Fibroblast of skin of left biceps (primary cell): ENCODE measurements around the gene TFG.

Experiments
- DNase-seq, 2 experiments: peaks; one replicate each; pipeline ENCODE4 v3.0.0-alpha.2; 2013; ENCODE audit warnings: low read depth in 2 of 2

The TFG gene

DNA sequence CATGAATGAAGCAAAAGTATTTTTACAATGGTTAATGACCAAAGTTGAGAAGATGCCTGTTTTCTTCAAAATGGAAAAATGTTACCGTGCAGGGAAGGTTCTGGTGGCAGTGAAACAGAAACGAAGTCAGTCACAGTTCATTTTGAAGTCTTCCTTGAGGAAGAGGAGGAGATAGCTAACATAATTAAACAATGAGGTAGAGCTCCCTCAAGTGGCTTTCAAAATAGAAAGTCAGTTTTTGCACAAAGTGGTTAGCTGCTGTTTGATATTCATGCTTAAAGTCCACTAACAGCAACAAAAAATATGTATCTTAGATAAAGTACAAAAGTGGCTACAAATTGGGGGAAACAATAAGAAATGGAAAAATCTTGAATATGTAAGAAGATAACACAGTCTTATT lies 87.3 kb downstream of the TFG start:
- no peak for DNase-seq

DNA sequence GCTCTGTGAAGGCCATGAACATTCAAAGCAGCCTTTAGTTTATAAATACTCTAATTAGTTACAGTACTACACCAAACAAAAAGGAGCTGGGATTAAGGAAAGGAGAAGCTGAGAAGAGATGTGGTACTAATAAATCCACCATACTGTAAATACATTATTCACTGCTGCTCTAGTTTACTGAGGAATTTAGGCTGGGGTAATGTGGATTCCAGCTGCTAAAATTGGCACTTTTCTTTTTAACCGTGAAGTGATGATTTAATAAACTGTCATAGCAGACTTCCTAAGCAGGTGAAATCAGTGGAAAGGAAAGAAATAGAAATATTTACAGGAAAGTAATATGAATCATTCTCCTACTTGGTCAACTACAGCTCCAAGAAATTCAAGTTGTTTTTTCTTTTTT lies 88.7 kb downstream of the TFG start:
- peak in 1 of 2 experiments; percentile 63 for DNase-seq
